ENCODE measurements around the gene GAS6.

- no peak for TF ChIP-seq CTCF (IDR thresholded peaks at IDR 0.05; ENCODE audit: low read depth, low read length)
- no peak for TF ChIP-seq EZH2phosphoT487 (IDR thresholded peaks at IDR 0.05; ENCODE audit: low read depth)
Measured at GRCh38 chr13:113832631-113833030, 31.2 kb downstream of the GAS6 start.

Data from OCI-LY3 (cell line).